HG03575 (cell line): ENCODE results near the gene EN1.

Experiments
- ATAC-seq: cut with Tn5 transposase; IDR thresholded peaks from one replicate; pipeline ENCODE4 v1.9.1; 2021; ENCODE audit not compliant: unreplicated experiment, insufficient number of reproducible peaks, low FRiP score; ENCODE audit errors: extremely low read depth

The EN1 gene

GRCh38 chr2:118845522-118846441 lies 1.7 kb downstream of the EN1 start:
- no peak for ATAC-seq

DNA sequence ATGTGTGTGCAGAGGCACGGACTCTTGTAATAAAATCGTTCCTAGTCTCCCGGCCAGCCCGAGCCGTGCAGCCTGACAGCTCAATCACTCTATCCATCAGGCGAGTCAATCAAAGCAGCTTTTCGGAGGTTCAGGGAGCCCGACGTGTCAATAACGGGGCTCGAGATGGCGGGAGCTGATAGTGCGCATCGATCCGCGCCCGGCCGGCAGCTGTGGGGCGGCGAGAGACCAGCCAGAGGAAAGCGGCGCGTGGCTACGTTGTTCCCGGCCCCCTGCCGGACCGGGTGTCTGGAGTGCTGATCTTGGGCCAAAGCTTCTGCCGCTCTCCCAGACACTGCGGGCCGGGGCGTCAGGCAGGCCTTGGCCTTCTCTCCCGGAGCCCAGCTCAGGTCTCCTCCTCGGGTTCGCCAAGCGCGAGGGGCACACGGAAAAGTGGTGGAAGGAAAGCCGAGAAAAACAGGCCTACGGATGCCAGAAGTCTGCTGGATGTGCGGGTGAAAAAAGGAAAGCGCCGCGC lies 2.4 kb downstream of the EN1 start:
- ATAC-seq, result no peak

GRCh38 chr2:118844261-118845004 lies 3.0 kb downstream of the EN1 start:
- no peak for ATAC-seq

DNA sequence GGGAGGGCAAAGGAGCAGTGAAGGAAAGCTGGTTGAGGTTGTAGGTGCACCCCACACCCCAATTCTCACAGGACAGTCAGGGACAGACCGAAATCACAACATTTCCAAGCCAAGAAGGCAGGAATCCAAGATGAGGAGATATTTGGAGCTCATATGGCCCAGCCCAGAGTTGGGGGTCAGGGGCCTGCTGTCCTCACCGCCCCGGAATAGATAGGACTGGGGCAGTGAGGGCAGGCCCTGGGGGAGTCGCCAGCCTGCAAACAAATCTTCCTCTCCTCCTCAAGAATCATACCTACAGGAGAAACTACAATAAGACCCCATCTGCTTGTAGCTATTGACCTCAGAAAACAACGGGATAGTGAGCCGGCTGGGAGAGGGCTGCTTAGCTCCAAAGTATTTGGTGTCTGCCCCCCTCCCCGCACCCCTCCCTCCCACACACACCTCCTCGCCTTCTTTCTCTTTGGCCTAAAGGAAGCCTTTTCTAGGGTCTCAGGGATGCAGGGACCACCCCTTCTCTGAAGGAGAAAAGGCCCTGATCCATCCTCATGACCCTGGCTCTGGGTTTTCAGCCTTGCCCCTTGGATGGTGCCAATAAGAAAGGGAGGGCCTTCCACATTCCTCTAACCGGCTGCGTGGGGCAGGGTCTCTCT lies 3.8 kb downstream of the EN1 start:
- no peak for ATAC-seq

GRCh38 chr2:118842661-118843482 lies 4.6 kb downstream of the EN1 start:
- ATAC-seq, result no peak

DNA sequence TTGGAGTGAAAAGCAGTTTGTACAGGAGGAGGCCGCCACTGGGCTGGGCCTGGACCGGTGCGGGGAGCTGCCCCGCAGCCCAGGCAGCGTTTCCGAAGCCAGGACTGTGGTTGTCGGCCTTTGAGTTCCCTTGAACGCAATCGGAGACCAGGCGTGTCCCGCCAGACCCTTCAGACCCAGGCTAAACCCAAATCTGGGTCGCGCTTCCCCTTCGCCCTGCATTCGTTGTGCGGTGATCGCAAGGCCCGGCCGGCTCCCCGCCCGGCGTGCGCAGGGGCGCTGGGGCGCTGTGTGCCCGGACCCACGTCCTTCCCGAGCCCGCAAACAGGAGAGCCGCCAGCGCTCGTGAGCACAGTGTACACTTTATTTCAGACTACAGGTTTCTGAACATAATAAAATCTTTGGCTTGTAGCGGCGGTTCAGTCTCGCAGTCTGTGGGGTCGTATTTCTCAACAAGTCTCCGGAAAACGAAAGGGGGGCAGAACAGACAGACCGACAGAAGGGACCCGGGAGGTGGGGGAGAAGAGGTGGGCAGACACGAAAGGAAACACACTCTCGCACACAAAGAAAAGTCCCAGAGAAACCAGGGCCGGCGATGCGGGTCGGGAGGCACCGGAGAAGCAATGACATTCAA lies 5.5 kb downstream of the EN1 start:
- no peak for ATAC-seq

DNA sequence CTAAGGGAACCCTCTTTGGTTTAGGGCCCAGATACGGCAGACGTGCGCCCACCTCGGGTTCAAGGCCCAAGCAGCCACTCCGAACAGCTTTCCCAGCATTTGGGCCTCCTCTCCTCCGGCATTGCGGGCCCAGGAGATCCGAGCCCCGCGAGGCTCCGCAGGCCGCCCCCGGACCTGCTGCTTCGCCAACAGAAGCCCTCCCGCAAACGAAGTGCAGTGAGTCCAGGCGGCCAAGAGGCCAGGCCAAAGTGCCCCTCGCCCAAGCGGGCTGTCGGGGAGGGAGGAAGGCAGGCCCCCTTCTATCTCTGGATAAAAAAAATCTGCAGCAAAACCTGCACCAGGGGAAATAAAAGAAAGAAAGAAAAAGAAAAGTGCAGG lies 6.0 kb downstream of the EN1 start:
- no peak for ATAC-seq

GRCh38 chr2:118838741-118839455 lies 8.6 kb downstream of the EN1 start:
- ATAC-seq, result no peak

- no peak for ATAC-seq
Observed at GRCh38 chr2:118837621-118838020, 9.8 kb downstream of the EN1 start.

DNA sequence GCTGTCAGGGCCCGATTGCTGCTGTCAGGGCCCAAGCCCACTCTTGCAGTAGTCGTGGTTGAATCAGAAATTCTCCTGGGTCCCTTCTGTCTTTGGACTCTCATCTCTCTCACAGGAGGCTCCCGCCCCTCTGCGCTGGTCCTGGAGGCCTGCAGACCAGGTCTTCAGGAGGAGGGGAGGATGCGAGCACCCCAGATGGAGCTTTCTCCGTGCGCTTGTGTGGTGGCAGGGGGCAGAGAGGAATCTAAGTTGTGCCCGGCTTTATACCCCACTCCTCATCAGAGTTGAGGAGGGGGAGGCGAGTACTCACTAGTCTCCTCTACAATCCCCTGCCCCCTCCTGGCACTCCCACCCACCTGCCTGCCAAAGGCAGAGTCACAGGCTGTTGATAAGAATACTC lies 10.4 kb downstream of the EN1 start:
- ATAC-seq, result no peak

- ATAC-seq, result no peak
Observed at GRCh38 chr2:118836411-118836930, 11.0 kb downstream of the EN1 start.

DNA sequence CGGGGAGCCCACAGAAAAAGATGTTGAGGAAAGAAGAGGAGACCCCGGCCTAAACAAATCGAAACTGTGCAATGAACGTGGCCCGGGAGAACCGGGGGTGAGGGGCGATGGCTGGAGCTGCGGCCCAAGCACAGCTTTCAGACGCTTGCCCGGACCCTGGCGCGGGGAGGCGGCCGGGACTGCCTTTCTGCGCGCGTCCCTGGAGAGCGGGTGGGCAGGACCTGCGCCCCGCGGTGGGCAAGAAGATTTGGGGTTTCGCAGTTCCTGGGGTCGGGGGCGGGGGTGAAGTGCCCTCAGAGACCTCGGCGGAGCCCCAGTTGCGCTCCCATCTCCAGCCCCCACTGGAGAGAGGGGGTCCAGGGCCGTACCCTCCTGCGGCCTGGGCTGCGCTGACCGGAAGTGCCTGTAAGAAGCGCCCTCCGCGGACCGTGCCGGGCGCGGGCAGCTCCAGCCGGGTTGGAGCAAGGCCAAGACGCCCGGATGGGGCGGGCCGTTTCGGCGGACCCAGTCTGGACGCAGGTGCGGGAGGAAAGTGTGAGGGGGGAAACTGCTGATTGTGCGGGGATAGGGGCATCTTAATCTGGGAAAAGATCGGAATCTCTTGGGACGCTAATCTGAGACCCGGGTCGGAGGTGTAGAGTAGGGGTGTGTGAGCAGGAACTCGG lies 11.6 kb downstream of the EN1 start:
- ATAC-seq, result no peak

DNA sequence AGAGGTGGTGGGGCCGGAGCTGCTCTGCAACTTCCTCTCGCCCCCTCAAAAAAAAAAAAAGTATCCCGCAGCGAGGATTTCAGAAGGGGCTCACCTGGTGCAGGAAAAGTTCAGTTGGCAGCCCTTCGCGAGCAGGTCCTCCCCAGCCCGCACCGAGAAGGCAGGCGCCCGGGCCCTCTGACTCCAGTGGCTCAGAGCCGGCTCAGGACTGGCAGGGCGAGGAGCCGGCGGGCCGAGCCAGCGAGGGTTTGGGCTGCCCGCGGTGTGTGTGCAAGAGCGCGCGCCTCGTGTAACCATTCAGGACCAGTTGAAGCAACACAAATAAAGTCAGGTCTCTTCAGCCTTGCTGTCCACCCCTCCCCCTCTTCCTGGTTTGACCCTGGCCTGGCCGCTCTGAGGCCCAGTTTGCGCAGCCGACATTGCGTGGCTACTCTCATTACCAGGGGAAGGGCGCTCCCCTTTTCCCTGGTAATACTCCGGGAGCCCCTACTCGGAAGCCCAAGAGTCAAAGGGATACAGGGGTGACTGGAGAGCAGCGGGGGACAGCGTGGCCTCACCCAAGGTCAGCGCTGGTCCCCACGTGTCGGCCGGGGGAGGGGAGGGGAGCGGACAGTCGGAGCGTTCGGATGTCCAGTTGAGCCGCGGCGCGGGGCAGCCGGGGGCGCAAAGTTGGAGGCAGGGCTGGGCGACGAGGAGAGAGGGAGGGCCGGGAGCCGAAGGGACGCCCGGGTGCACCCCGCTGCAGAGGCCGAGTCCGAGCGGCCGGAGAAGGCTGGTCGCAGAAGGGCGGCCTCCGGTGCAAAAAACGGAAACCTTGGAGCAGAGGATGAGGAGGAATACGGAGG lies 12.3 kb downstream of the EN1 start:
- no peak for ATAC-seq

- no peak for ATAC-seq
Observed at GRCh38 chr2:118834440-118834810, 13.0 kb downstream of the EN1 start.

DNA sequence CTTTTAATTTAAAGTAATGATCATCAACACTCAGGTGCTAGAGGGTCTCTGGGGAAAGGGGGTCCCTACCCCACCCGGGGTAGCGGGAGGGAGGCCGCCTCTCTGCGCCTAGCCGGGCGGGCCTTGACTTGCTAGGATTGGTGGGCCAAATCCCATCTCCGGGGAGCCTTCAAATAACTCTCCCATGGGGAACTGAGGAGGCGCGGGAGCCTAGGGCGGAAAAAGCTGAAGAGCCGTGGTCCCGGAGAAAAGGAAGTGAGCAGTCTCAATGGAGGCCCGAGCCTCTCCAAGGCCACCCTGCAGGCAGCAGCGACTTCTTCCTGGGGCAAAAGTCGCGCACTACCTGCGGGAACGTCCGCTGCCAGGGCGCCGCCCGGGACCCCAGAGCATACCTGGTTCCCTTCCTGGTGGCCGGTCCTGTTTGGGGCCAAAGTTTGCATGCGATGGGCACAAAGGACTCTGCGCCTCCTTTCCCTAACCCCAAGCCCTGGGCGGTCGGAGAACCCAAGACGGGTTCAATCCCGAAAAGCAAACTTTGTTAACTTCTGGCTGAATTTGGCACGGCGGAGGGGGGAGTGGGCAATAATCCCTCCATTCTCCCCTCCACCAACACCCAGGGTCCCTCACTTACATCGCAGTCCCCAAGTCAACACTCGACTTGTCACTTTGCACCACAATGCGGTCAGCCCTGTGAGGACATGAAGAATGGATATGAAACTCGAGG lies 13.6 kb downstream of the EN1 start:
- no peak for ATAC-seq
